SU-DHL-6 (cell line): ENCODE measurements around the gene TP53I13.

ENCODE experiments used
- H2AFZ ChIP-seq: fragments of 200-600 bp; sonication (generic); 2 replicates; pipeline ENCODE4 v1.6.1; 2014; ENCODE audit warnings: low read depth, mild to moderate bottlenecking, moderate library complexity, mixed read lengths, antibody characterized with exemption, low read length; ENCODE audit not compliant: severe bottlenecking
- H3F3A ChIP-seq: fragments of 200-600 bp; shearing (Covaris generic); 2 replicates; pipeline ENCODE4 v1.6.0; 2016; ENCODE audit warnings: antibody characterized with exemption, mild to moderate bottlenecking; ENCODE audit not compliant: insufficient read depth
- H3K27ac ChIP-seq: fragments of 200-600 bp; sonication (generic); 2 replicates; pipeline ENCODE4 v1.5.1; 2016; ENCODE audit warnings: low read depth, mild to moderate bottlenecking, low read length, moderate library complexity, mixed read lengths
- H3K27me3 ChIP-seq: fragments of 200-600 bp; sonication (generic), shearing (Covaris generic); 2 replicates; pipeline ENCODE4 v1.6.0; 2014; ENCODE audit warnings: mild to moderate bottlenecking, low read length
- H3K36me3 ChIP-seq: fragments of 200-600 bp; sonication (generic); 2 replicates; pipeline ENCODE4 v1.6.1; 2014; ENCODE audit warnings: mild to moderate bottlenecking, low read length, mixed read lengths
- H3K4me2 ChIP-seq: fragments of 300-600, 200-600 bp; shearing (Covaris generic), sonication (generic); 2 replicates; pipeline ENCODE4 v1.6.0; 2014; ENCODE audit warnings: low read length, low read depth, mild to moderate bottlenecking; ENCODE audit not compliant: poor library complexity, severe bottlenecking
- H3K4me3 ChIP-seq: fragments of 200-600 bp; sonication (generic); 2 replicates; pipeline ENCODE4 v1.5.1; 2014; ENCODE audit warnings: antibody characterized with exemption, low read length, mild to moderate bottlenecking, mixed read lengths; ENCODE audit not compliant: insufficient read depth, poor library complexity, severe bottlenecking
- H3K79me2 ChIP-seq: fragments of 200-600 bp; sonication (generic); 2 replicates; pipeline ENCODE4 v1.6.1; 2014; ENCODE audit warnings: mild to moderate bottlenecking, low read length, moderate library complexity; ENCODE audit not compliant: insufficient read depth
- H3K9ac ChIP-seq: fragments of 200-600 bp; sonication (generic); 2 replicates; pipeline ENCODE4 v1.7.0; 2014; ENCODE audit warnings: mild to moderate bottlenecking, low read length
- H3K9me2 ChIP-seq: fragments of 200-600 bp; sonication (generic); replicated peaks from 2 replicates; pipeline ENCODE4 v1.6.1; 2014; ENCODE audit warnings: low read length; ENCODE audit not compliant: insufficient read depth
- H3K9me3 ChIP-seq: fragments of 200-600 bp; sonication (generic); 2 replicates; pipeline ENCODE4 v1.6.1; 2014; ENCODE audit warnings: low read length, mixed read lengths; ENCODE audit not compliant: insufficient read depth
- H4K20me1 ChIP-seq: fragments of 200-600 bp; sonication (generic); 2 replicates; pipeline ENCODE4 v1.6.1; 2014; ENCODE audit warnings: low read depth, mild to moderate bottlenecking, antibody characterized with exemption, low read length, moderate library complexity, mixed read lengths
- EZH2phosphoT487 ChIP-seq: fragments of 200-600 bp; sonication (generic), shearing (Covaris generic); conservative IDR thresholded peaks from 2 replicates; pipeline ENCODE4 v1.6.1; 2018; ENCODE audit warnings: mild to moderate bottlenecking, antibody characterized with exemption, low read length, moderate library complexity, mixed read lengths
- TF ChIP-seq, protein P1 (sequence below): fragments of 200-600 bp; sonication (generic); IDR thresholded peaks from one replicate; pipeline ENCODE4 v1.5.1; 2017; ENCODE audit warnings: antibody characterized with exemption, mild to moderate bottlenecking, low read length, moderate library complexity; ENCODE audit not compliant: insufficient read depth, poor library complexity, severe bottlenecking

Gene TP53I13

DNA sequence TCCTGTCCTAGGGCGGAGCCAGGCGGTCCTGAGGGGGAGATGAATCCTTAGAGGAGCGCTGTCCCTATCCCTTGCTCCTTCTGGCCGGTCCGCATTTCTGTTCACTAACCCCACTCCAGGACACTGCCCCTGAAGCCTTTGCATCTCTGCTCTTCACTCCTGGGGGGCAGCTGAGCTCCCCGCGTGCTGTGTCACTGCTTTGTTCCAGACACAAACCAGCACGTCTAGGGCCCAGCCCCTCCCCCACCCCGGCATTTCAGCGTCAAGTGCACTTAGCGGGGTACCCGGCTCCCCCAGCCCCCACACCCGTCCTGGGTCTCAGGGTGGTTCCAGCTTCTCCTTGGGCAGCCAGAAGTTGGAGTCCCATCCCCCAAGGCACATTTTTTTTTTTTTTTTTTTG, 45.4 kb downstream of the TP53I13 start:
- Histone ChIP-seq H3K4me3 (no peak overlapping the region), H3K9ac (no peak overlapping the region), H4K20me1 (no peaks in the 10 kb centered on the region), H2AFZ (no peak overlapping the region), H3K4me2 (peak overlapping the region; percentile 23), H3K79me2 (no peaks in the 10 kb centered on the region), H3K36me3 (no peaks in the 10 kb centered on the region), H3K27ac (no peak overlapping the region), H3K27me3 (no peaks in the 10 kb centered on the region), H3K9me3 (no peaks in the 10 kb centered on the region), H3K9me2 (no peaks in the 10 kb centered on the region), H3F3A (no peaks in the 10 kb centered on the region)
- no peak for TF ChIP-seq EZH2phosphoT487
- TF ChIP-seq, protein P1, sequence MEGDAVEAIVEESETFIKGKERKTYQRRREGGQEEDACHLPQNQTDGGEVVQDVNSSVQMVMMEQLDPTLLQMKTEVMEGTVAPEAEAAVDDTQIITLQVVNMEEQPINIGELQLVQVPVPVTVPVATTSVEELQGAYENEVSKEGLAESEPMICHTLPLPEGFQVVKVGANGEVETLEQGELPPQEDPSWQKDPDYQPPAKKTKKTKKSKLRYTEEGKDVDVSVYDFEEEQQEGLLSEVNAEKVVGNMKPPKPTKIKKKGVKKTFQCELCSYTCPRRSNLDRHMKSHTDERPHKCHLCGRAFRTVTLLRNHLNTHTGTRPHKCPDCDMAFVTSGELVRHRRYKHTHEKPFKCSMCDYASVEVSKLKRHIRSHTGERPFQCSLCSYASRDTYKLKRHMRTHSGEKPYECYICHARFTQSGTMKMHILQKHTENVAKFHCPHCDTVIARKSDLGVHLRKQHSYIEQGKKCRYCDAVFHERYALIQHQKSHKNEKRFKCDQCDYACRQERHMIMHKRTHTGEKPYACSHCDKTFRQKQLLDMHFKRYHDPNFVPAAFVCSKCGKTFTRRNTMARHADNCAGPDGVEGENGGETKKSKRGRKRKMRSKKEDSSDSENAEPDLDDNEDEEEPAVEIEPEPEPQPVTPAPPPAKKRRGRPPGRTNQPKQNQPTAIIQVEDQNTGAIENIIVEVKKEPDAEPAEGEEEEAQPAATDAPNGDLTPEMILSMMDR, result no peak

DNA sequence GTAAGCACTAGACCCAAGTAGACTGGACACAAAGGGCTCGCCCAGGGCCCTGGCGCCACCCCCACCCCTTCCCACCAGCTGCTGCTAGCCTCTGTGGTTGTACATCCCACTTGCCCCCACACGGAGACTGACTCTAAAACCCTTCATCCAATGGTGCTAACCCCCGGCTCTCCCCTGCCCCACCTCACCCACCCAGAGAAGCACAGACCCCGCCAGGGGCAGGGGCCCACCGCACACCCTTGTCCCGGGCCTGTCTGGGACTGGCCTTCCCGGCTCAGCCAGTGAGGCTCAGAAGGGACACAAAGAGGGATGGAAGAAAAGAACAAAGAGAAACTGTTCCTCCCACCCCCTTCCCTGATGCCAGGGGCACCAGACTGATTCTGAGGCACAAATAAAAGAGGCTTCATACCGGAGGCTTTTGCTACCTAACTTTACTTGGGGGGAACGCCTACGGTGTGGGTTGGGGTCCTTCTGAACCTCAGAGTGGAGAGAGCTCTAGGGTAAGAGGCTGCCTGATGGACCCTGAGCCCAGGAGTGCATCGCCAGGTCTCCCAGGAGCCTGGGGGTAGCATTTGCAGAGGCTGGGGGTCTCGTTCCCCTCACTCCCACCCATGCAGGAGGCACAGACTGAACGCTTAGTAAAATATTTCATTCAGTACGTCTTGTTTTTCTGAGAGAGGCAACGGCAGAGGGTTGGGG, 46.0 kb downstream of the TP53I13 start:
- Histone ChIP-seq H3K9me2 (no peaks in the 10 kb centered on the region), H3K27ac (no peak overlapping the region), H3K36me3 (no peaks in the 10 kb centered on the region), H3F3A (no peaks in the 10 kb centered on the region), H3K79me2 (no peaks in the 10 kb centered on the region), H3K9me3 (no peaks in the 10 kb centered on the region), H4K20me1 (no peaks in the 10 kb centered on the region), H3K27me3 (no peaks in the 10 kb centered on the region), H3K4me2 (peak overlapping the region; percentile 59), H2AFZ (no peak overlapping the region), H3K4me3 (no peak overlapping the region), H3K9ac (no peak overlapping the region)
- TF ChIP-seq, protein P1, result no peak
- TF ChIP-seq EZH2phosphoT487, result no peak

DNA sequence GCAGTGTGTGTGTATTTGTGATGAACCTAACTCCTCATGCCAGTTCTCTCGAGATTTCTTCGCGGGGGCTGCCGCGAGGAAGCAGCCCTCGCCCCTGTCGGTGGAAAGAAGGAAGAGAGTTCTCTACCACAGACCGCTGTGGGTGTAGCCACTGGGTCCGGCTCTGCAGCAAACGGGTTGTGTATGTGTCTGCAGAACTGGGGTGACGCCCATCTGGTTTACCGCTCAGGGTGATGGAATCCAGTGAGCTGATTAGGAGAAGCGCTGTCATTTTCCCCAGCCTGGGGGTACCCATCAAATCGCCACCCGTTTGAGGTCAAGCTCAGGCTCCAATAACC, 46.5 kb downstream of the TP53I13 start:
- no peaks in the 10 kb centered on the region for H3K9me2 ChIP-seq
- no peak overlapping the region for H2AFZ ChIP-seq
- no peaks in the 10 kb centered on the region for H3K79me2 ChIP-seq
- H3K4me2 ChIP-seq, result peak overlapping the region; percentile 59
- no peaks in the 10 kb centered on the region for H3K27me3 ChIP-seq
- peak overlapping the region; percentile 32 for H3K4me3 ChIP-seq
- H3K9me3 ChIP-seq, result no peaks in the 10 kb centered on the region
- TF ChIP-seq, protein P1, result no peak
- TF ChIP-seq EZH2phosphoT487, result no peak
- no peak overlapping the region; the same call in 1 of the 2 replicates for H3K9ac ChIP-seq
- H3F3A ChIP-seq, result no peaks in the 10 kb centered on the region
- no peaks in the 10 kb centered on the region for H3K36me3 ChIP-seq
- H3K27ac ChIP-seq, result no peak overlapping the region
- no peaks in the 10 kb centered on the region for H4K20me1 ChIP-seq
